K562 (cell line): Measurements from ENCODE around the gene WFIKKN2. TPM values are rescaled to one million over a fixed set of nuclear protein-coding genes. Genes with fewer than 3 reads are reported as not detected.
A peak's percentile ranks its signal among the peaks of the same experiment; 100 is the strongest.

Source experiments
- ATAC-seq: fragments of 200-7000 bp; cut with Tn5 transposase; 3 replicates; pipeline ENCODE4 v1.9.1; 2020; ENCODE audit warnings: moderate library complexity
- BruUV-seq: library from RNA; stranded (reverse); fragments of 400-500 nt; replicated peaks from 2 replicates; lab custom pipeline; 2021; lab: Mats Ljungman, UMichigan
- CTCF ChIA-PET: fragments of 300-600 bp; formaldehyde crosslinking; extraction: SDS; loops from one replicate; lab custom pipeline; 2021; ENCODE audit warnings: low intra/inter-chr PET ratio; lab: Yijun Ruan, JAX
- POLR2A ChIA-PET: fragments of 300-600, 350-650 bp; sonication (Branson Sonifier 250); formaldehyde crosslinking; extraction: SDS; loops from one replicate; lab custom pipeline; 2021; ENCODE audit warnings: antibody characterized with exemption, inconsistent platforms; lab: Yijun Ruan, JAX
- DNase-seq, 4 experiments: peaks; one replicate each; pipeline versions ENCODE4 v3.0.0 to v3.0.0-alpha.2; 2011 to 2018; ENCODE audit warnings: low spot score in 3 of 4, mixed read lengths in 3 of 4; ENCODE audit errors: extremely low read depth in 1 of 4
- FAIRE-seq: peaks from 2 replicates; lab custom pipeline; 2011; peaks lifted over from hg19 to GRCh38; lab: Jason Lieb, UNC
- H2AFZ ChIP-seq: 2 replicates; pipeline ENCODE4 v1.6.0; 2011; ENCODE audit warnings: low read depth, low read length, control low read depth, inconsistent platforms
- H3K27ac ChIP-seq: fragments of 200-600 bp; 3 replicates; pipeline ENCODE4 v1.8.0; 2011; ENCODE audit warnings: low read depth, mild to moderate bottlenecking, control low read depth, inconsistent platforms, low read length, moderate library complexity, mixed read lengths; ENCODE audit errors: extremely low read depth
- H3K27me3 ChIP-seq, 2 experiments: fragments of 300-600 bp in 1 of 2; 2 replicates in 1 of 2; 3 replicates in 1 of 2; pipeline versions ENCODE4 v1.6.0 to v1.8.0; 2011; ENCODE audit warnings: inconsistent platforms in 2 of 2, low read length in 2 of 2, mild to moderate bottlenecking in 1 of 2, mixed read lengths in 1 of 2, moderate library complexity in 1 of 2; ENCODE audit not compliant: control insufficient read depth in 2 of 2, insufficient read depth in 2 of 2
- H3K36me3 ChIP-seq: fragments of 300-600 bp; 3 replicates; pipeline ENCODE4 v1.8.0; 2011; ENCODE audit warnings: mild to moderate bottlenecking, low read length, inconsistent platforms; ENCODE audit not compliant: control insufficient read depth, insufficient read depth
- H3K4me1 ChIP-seq, 2 experiments: fragments of 200-600 bp in 1 of 2; replicated peaks in 1 of 2; 2 replicates in 1 of 2; 3 replicates in 1 of 2; pipeline versions ENCODE4 v1.5.1 to v1.8.0; 2011; ENCODE audit warnings: inconsistent platforms in 2 of 2, low read length in 2 of 2, mild to moderate bottlenecking in 1 of 2, mixed read lengths in 1 of 2, moderate library complexity in 1 of 2; ENCODE audit not compliant: control insufficient read depth in 2 of 2, insufficient read depth in 2 of 2
- H3K4me2 ChIP-seq: 2 replicates; pipeline ENCODE4 v1.6.1; 2011; ENCODE audit warnings: low read length, control low read depth, inconsistent platforms, mixed read lengths; ENCODE audit not compliant: insufficient read depth
- H3K4me3 ChIP-seq: fragments of 200-600 bp; sonication (generic), shearing (Covaris generic); 2 replicates; pipeline ENCODE4 v1.5.1; 2016; ENCODE audit warnings: control low read depth, inconsistent platforms
- H3K79me2 ChIP-seq: fragments of 200-600 bp; 3 replicates; pipeline ENCODE4 v1.8.0; 2011; ENCODE audit warnings: low read length, inconsistent platforms; ENCODE audit not compliant: control insufficient read depth, insufficient read depth
- H3K9ac ChIP-seq, 2 experiments: 2 replicates each; pipeline versions ENCODE4 v1.6.0 to v1.6.1; 2011; ENCODE audit warnings: low read depth in 2 of 2, low read length in 2 of 2, control low read depth in 1 of 2, inconsistent platforms in 1 of 2, mild to moderate bottlenecking in 1 of 2, mixed read lengths in 1 of 2; ENCODE audit not compliant: insufficient read depth in 1 of 2
- H3K9me1 ChIP-seq: one replicate; pipeline ENCODE4 v1.6.0; 2011; ENCODE audit warnings: inconsistent platforms, mild to moderate bottlenecking, low read length, moderate library complexity; ENCODE audit not compliant: control insufficient read depth, insufficient read depth
- H3K9me3 ChIP-seq: replicated peaks from 2 replicates; pipeline ENCODE4 v1.5.1; 2011; ENCODE audit warnings: low read depth, low read length, inconsistent platforms; ENCODE audit not compliant: control insufficient read depth, insufficient read depth
- H4K20me1 ChIP-seq: replicated peaks from 2 replicates; pipeline ENCODE4 v1.6.1; 2011; ENCODE audit warnings: low read length, inconsistent platforms, mixed read lengths; ENCODE audit not compliant: control insufficient read depth, insufficient read depth
- EP300 ChIP-seq: IDR thresholded peaks from 2 replicates; pipeline ENCODE4 v1.6.1; 2012; ENCODE audit warnings: low read length, improper control_type of control experiment
- FOXA1 ChIP-seq: fragments of 450-650 bp; IDR thresholded peaks from 2 replicates; pipeline ENCODE4 v1.6.1; 2016; ENCODE audit warnings: mild to moderate bottlenecking, borderline replicate concordance
- GTF2B ChIP-seq: IDR thresholded peaks from 2 replicates; pipeline ENCODE4 v1.6.1; 2011; ENCODE audit not compliant: insufficient read length; ENCODE audit errors: extremely low read depth
- HIVEP1 ChIP-seq: fragments of 250-450 bp; sonication (Bioruptor Pico); IDR thresholded peaks from 2 replicates; pipeline ENCODE4 v1.4.0; 2020; ENCODE audit warnings: mild to moderate bottlenecking
- HMGN3 ChIP-seq: IDR thresholded peaks from 2 replicates; pipeline ENCODE4 v1.6.1; 2011; ENCODE audit warnings: borderline replicate concordance, low read depth, mild to moderate bottlenecking, mixed read lengths, low read length; ENCODE audit not compliant: insufficient read length; ENCODE audit errors: extremely low read depth
- MYNN ChIP-seq, 2 experiments: sonication (generic); formaldehyde crosslinking in 1 of 2; IDR thresholded peaks; 2 replicates each; pipeline versions ENCODE4 v1.5.0 to v1.6.1; 2016 to 2020; ENCODE audit warnings: antibody characterized with exemption in 1 of 2, missing genetic modification reagents in 1 of 2
- RAD21 ChIP-seq, 2 experiments: fragments of 250-450 bp in 1 of 2; fragments of 450-650 bp in 1 of 2; sonication (Bioruptor Pico) in 1 of 2; formaldehyde crosslinking in 1 of 2; IDR thresholded peaks in 1 of 2; conservative IDR thresholded peaks in 1 of 2; 2 replicates each; pipeline versions ENCODE4 v1.4.0 to v1.8.0; 2020 to 2022; ENCODE audit warnings: mild to moderate bottlenecking in 2 of 2, moderate library complexity in 1 of 2
- ZNF217 ChIP-seq: sonication (generic); formaldehyde crosslinking; IDR thresholded peaks from 2 replicates; pipeline ENCODE4 v1.8.0; 2022; ENCODE audit warnings: mild to moderate bottlenecking, missing genetic modification reagents
- ZNF239 ChIP-seq: fragments of 250-450 bp; sonication (Bioruptor Pico); IDR thresholded peaks from 2 replicates; pipeline ENCODE4 v1.4.0; 2020; ENCODE audit warnings: mild to moderate bottlenecking
- ZNF436 ChIP-seq: fragments of 250-450, 450-650 bp; sonication (Bioruptor Pico); formaldehyde crosslinking; IDR thresholded peaks from 2 replicates; pipeline ENCODE4 v1.7.0; 2020; ENCODE audit warnings: mild to moderate bottlenecking
- WGBS: fragments of 100-300 bp; shearing (Covaris generic); methylation state at CpG from one replicate; pipeline ENCODE4 v1.1.6; 2016; ENCODE audit warnings: low coverage, mixed read lengths; ENCODE audit not compliant: insufficient coverage; ENCODE audit errors: missing lambda C conversion rate; 5-methylcytosine and 5-hydroxymethylcytosine counted together
- in situ Hi-C: fragments of 300-500 bp; cut with MboI; formaldehyde crosslinking; loops from 4 replicates; pipeline ENCODE4 v1.15.0; 2018; ENCODE audit warnings: inconsistent platforms, mixed read lengths
- intact Hi-C: fragments of 100-400 bp; cut with micrococcal nuclease; formaldehyde crosslinking; loops from 2 replicates; pipeline ENCODE4 v1.14.2; 2022
- polyA plus RNA-seq, 8 experiments: library from polyadenylated mRNA; depleted of rRNA in 4 of 8; stranded (reverse) in 5 of 8; unstranded in 3 of 8; fragments of >200 nt; fragmentation: Nextera tagmentation in 2 of 8; fragmentation: Illumina TruSeq in 1 of 8; extraction: Ambion mirVana in 2 of 8; extraction: Trizol in 1 of 8; gene quantifications; 2 replicates each; pipeline versions ENCODE4 v1.2.1 to v1.2.3, GENCODE V29; 2011 to 2014; ENCODE audit warnings: inconsistent platforms in 1 of 8, missing spikeins in 1 of 8
- total RNA-seq, 7 experiments: library from RNA; depleted of rRNA in 6 of 7; stranded (reverse); fragments of >200 nt in 6 of 7; fragmentation: Illumina TruSeq in 2 of 7; extraction: Trizol in 2 of 7; gene quantifications; 2 replicates each; pipeline versions ENCODE4 v1.2.1 to v1.2.3, GENCODE V29; 2011 to 2021; ENCODE audit warnings: low replicate concordance in 1 of 7
- TF ChIP-seq, protein P1 (sequence below), 3 experiments: IDR thresholded peaks in 2 of 3; conservative IDR thresholded peaks in 1 of 3; 2 replicates each; pipeline ENCODE4 v1.5.1; 2011 to 2012; ENCODE audit warnings: low read length in 3 of 3, mild to moderate bottlenecking in 3 of 3, control low read depth in 2 of 3, improper control_type of control experiment in 1 of 3, inconsistent platforms in 1 of 3, low read depth in 1 of 3, mixed read lengths in 1 of 3, moderate library complexity in 1 of 3; ENCODE audit not compliant: insufficient read depth in 2 of 3

WFIKKN2 gene
- total and polyA plus RNA-seq, 9 of the 15 experiments (the other 6 are each of a cell fraction or from before 2014, with no cell fraction given) = 0.07 TPM; not detected in 8

- DNase-seq = no peak
- Histone ChIP-seq H3K9me1 (no peaks in the 10 kb centered on the region), H3K4me3 (no peak overlapping the region), H3K9me3 (peaks cover 2% of the 10 kb centered on the region; the same call in 1 of the 2 replicates), H3K4me1 (peaks cover 1 to 6% of the 10 kb centered on the region in 2 experiments; a peak in 3 of 5 replicates), H3K36me3 (no peaks in the 10 kb centered on the region), H4K20me1 (no peaks in the 10 kb centered on the region), H3K4me2 (no peak overlapping the region), H3K9ac (no peak overlapping the region)
- POLR2A ChIA-PET = interaction anchor here (0.8 to 8.4 kb wide), 3 partner anchors 14 to 16 kb away, joined by 3 to 146 read pairs (median 4); partner anchors contain the start of gene TOB1
- WGBS = 80% methylated on average over 4 of the region's 4 CpGs
- CTCF ChIA-PET = no interaction called here
- BruUV-seq = no TSS peak
- no peak for ATAC-seq
- TF ChIP-seq ZNF436 (CRISPR knock-in tag) (no peak), ZNF239 (CRISPR knock-in tag) (no peak), FOXA1 (no peak), HIVEP1 (CRISPR knock-in tag) (no peak)
- TF ChIP-seq, all 486 proteins: peak for 0
- Histone ChIP-seq H3K27me3 (no peaks in the 10 kb centered on the region), H3K79me2 (no peaks in the 10 kb centered on the region), H3K27ac (no peak overlapping the region), H2AFZ (no peak overlapping the region)
- intact Hi-C loops (no loop called here), in situ Hi-C loops (no loop called here)
- FAIRE-seq = no peak
These were observed 12.2 kb downstream of the WFIKKN2 start for GRCh38 chr17:50847566-50847965.

DNA sequence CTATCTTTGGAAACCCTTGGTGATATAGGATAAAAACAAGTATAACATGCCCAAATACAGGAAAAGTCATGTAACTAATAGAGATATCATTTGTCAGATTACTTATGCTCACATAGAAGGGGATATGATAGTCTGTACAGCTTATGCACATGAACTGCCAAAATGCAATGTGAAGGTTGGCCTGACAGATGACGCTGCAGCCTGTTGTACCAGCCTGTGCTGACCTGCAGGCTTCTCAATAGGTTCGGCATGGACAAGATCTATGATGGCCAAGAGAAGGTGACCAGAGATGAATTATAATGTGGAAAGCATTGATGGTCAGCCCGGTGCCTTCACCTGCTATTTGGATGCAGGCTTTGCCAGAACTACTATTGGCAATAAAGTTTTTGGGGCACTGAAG, 12.7 kb downstream of the WFIKKN2 start:
- no peaks in the 10 kb centered on the region for H3K79me2 ChIP-seq
- H3K27me3 ChIP-seq = no peaks in the 10 kb centered on the region
- no peaks in the 10 kb centered on the region for H4K20me1 ChIP-seq
- ATAC-seq (no peak), DNase-seq (no peak), FAIRE-seq (no peak)
- in situ Hi-C loops (no loop called here), intact Hi-C loops (no loop called here)
- ChIA-PET POLR2A (interaction anchor here (1.1 to 8.4 kb wide), 2 partner anchors 14 to 16 kb away, joined by 4 to 146 read pairs; partner anchors contain the start of gene TOB1), CTCF (no interaction called here)
- H3K4me2 ChIP-seq = no peak overlapping the region
- H3K4me3 ChIP-seq = no peak overlapping the region
- H3K9ac ChIP-seq = no peak overlapping the region
- peaks cover 3 to 11% of the 10 kb centered on the region in 2 experiments; a peak in 3 of 5 replicates for H3K4me1 ChIP-seq
- H3K27ac ChIP-seq = no peak overlapping the region
- H2AFZ ChIP-seq = no peak overlapping the region
- H3K36me3 ChIP-seq = no peaks in the 10 kb centered on the region
- TF ChIP-seq GTF2B (no peak), EP300 (no peak), ZNF217 (CRISPR knock-in tag) (no peak), RAD21 (CRISPR knock-in tag; conservative IDR thresholded peaks at IDR 0.05 in 1 of 2, IDR thresholded peaks at IDR 0.05 in 1 of 2) (peak in 1 of 2 experiments; percentile 48; a peak in 2 of 4 replicates), MYNN (IDR thresholded peaks at IDR 0.05) (no peak), MYNN (CRISPR knock-in tag; IDR thresholded peaks at IDR 0.05) (no peak), HMGN3 (no peak)
- TF ChIP-seq, protein P1, sequence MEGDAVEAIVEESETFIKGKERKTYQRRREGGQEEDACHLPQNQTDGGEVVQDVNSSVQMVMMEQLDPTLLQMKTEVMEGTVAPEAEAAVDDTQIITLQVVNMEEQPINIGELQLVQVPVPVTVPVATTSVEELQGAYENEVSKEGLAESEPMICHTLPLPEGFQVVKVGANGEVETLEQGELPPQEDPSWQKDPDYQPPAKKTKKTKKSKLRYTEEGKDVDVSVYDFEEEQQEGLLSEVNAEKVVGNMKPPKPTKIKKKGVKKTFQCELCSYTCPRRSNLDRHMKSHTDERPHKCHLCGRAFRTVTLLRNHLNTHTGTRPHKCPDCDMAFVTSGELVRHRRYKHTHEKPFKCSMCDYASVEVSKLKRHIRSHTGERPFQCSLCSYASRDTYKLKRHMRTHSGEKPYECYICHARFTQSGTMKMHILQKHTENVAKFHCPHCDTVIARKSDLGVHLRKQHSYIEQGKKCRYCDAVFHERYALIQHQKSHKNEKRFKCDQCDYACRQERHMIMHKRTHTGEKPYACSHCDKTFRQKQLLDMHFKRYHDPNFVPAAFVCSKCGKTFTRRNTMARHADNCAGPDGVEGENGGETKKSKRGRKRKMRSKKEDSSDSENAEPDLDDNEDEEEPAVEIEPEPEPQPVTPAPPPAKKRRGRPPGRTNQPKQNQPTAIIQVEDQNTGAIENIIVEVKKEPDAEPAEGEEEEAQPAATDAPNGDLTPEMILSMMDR (IDR thresholded peaks at IDR 0.05 in 2 of 3, conservative IDR thresholded peaks at IDR 0.05 in 1 of 3; ENCODE audit: insufficient read depth in 2 of 3, low read depth in 1 of 3, low read length in 3 of 3) = peak in 2 of 3 experiments; percentile 19 to 23; a peak in 4 of 6 replicates
- no peaks in the 10 kb centered on the region for H3K9me1 ChIP-seq
- no TSS peak for BruUV-seq
- peaks cover 2% of the 10 kb centered on the region; the same call in 1 of the 2 replicates for H3K9me3 ChIP-seq
- 22% methylated on average over 3 of the region's 3 CpGs for WGBS
